Left cardiac atrium (tissue), 4 donors: ENCODE results near the gene PTGES. TPM values are rescaled to one million over a fixed set of nuclear protein-coding genes. Genes with fewer than 3 reads are reported as not detected.
"Not testable (repeated sequence)": the region's sequence is repeated elsewhere in the genome, so short reads cannot be mapped to it uniquely, and the experiment has no call there.

Source experiments
- ATAC-seq, 2 donors: fragments of 200-7000 bp; cut with Tn5 transposase; one replicate each; pipeline ENCODE4 v1.9.1; 2020; ENCODE audit warnings: mild to moderate bottlenecking in 2 of 2, moderate library complexity in 2 of 2
- DNase-seq: peaks from one replicate; pipeline ENCODE4 v3.0.0-alpha.2; 2020
- intact Hi-C, 2 donors: fragments of 100-400 bp; cut with DNase I; formaldehyde crosslinking; loops; one replicate each; pipeline versions ENCODE4 v1.14.1 to v1.15.1; 2022 to 2023
- long read RNA-seq: library from polyadenylated mRNA; unstranded; transcript quantifications from one replicate; pipeline ENCODE4 v2.0.0, GENCODE V29; 2021
- total RNA-seq, 2 donors: library from RNA; stranded (reverse); fragmentation: NEBNext Ultra II Directional; extraction: Animal tissue kit (Norgen Biotek cat#: 25700); gene quantifications; one replicate each; pipeline ENCODE4 v1.2.1, GENCODE V29; 2021
- donor health status: DM: no; HTN: yes; CAD: no.
- donor health status: DM: no; HTN: yes; CAD: no; lungs with severe emphysema.
- donor health status: DM: yes; HTN: yes; CAD: no.
- donor health status: Dilated cardiomyopathy.

PTGES gene
- 1 to 10 TPM; 4.5 to 7.9 TPM for total RNA-seq
- long read RNA-seq, transcript PTGES-201 (3 exons, 1,774 nt), result major isoform, 5 of 5 reads
- long read RNA-seq, partial matches to known transcripts, result 0 of 5 reads
- long read RNA-seq, other reads (novel, unspliced or antisense), result 0 of 5 reads

DNA sequence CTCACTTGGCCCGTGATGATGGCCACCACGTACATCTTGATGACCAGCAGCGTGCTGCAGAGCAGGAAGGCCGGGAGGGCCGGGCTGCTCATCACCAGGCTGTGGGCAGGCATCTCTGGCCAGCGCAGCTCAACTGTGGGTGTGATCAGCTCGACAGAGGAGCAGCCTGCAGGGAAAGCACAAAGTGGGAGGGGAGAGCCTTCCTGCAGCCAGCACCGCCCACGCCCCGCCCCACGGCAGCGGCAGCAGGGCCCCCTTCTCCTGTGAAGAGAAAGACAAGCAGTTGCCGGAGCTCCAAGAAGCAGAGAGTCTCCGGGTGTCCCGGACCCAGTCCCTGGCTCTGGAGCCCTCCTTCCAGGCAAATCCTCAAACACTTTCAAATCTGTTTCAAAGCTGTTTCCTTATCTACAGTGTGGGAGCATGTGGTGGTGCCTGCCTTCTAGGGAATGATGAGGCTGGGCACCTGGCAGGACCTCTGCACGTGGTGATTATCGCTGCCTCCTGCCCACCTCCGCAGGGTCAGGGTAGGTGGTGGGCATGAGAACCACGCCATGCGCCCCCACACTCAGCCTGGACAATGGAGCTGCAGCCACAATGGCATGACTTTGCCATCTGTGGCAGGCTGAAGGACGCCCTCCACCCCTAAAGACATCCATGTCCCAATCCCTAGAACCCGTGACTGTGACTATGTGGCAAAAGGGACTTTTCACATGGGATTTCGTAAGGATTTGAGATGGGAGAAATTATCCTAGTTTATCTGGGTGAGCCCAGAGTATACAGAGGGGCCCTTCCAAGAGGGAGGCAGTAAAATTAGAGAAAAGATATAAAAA lies at the start of gene PTGES:
TSS of gene PTGES (minus strand) at position 143 of the 830 bp plus-strand sequence. CDS start at position 113, 30 bp downstream.
- ATAC-seq (peak; percentile 92 to 98), DNase-seq (peak; percentile 81)
- intact Hi-C loops, result no loop called here

DNA sequence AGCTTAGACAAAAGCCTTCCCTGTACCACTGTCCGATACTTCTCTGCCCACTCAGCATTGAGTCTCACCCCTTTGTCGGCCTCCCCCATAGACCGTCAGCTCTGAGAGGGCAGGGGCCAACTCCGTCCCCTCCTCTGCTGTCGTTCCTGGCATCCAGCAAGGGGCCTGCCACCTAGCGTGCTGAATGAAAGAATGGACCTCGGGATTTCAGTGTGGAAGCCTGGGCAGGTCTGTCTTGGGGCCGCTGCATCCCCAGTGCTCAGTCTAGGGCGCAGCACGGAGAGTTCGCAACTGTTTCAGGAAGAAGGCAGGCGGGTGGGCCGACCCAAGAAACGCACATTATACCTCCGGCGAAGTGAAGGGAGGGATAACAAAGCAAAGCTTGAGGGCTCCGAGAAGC lies 48.7 kb upstream of the PTGES start:
- no peak for ATAC-seq
- intact Hi-C loops, result no loop called here

DNA sequence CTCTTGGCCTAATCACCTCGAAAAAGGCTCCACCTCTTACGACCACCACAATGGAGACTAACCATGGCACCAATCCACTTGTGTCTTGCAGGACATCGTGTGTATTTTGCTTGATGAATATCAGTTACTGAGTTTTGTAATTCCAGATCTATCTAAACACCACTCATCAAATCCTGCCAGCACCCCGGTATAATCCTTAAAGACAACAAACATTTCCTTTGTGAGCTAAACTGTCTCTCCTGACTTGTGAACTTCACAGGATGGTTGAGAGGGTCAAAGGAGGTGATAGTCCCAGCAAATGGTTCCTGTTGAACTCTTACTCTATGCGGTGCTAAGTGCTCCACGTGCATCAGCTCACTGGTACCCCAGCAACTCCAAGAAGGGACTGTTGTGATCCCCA lies 46.1 kb upstream of the PTGES start:
- DNase-seq, result no peak
- ATAC-seq, result no peak
- intact Hi-C loops, result no loop called here

More for the DNA sequence above, 48.7 kb upstream of the PTGES start:
- DNase-seq, result no peak

GRCh38 chr9:129796029-129796428 lies 43.2 kb upstream of the PTGES start:
- DNase-seq, intact Hi-C loops, ATAC-seq: not testable (repeated sequence)

- no peak for ATAC-seq
- intact Hi-C loops, result no loop called here
Measured at GRCh38 chr9:129794549-129794948, 41.7 kb upstream of the PTGES start.

GRCh38 chr9:129786481-129786880 lies 33.6 kb upstream of the PTGES start:
- DNase-seq (no peak), ATAC-seq (no peak)
- intact Hi-C loops, result loop anchor here in 1 of 2 donors (5.0 to 10.0 kb wide), 2 partner anchors 49 to 142 kb away; partner anchors contain the start of gene ASB6

More at GRCh38 chr9:129794549-129794948, 41.7 kb upstream of the PTGES start:
- no peak for DNase-seq

GRCh38 chr9:129785866-129786265 lies 33.0 kb upstream of the PTGES start:
- ATAC-seq, result no peak
- no peak for DNase-seq
- intact Hi-C loops, result loop anchor here in 1 of 2 donors (5.0 to 10.0 kb wide), 2 partner anchors 49 to 141 kb away; partner anchors contain the start of gene ASB6

GRCh38 chr9:129784970-129785369 lies 32.1 kb upstream of the PTGES start:
- not testable (repeated sequence) for DNase-seq, ATAC-seq
- intact Hi-C loops, result loop anchor here (5.0 to 10.0 kb wide), 4 partner anchors 48 to 653 kb away; partner anchors contain the start of gene ASB6 (in 2 of the 2)

- DNase-seq (peak; percentile 56), ATAC-seq (peak; percentile 94)
- intact Hi-C loops, result loop anchor here (1.0 to 10.0 kb wide), 4 partner anchors 46 to 651 kb away; partner anchors contain the start of gene ASB6 (in 2 of the 2)
Measured at GRCh38 chr9:129783516-129784361, 30.9 kb upstream of the PTGES start.

DNA sequence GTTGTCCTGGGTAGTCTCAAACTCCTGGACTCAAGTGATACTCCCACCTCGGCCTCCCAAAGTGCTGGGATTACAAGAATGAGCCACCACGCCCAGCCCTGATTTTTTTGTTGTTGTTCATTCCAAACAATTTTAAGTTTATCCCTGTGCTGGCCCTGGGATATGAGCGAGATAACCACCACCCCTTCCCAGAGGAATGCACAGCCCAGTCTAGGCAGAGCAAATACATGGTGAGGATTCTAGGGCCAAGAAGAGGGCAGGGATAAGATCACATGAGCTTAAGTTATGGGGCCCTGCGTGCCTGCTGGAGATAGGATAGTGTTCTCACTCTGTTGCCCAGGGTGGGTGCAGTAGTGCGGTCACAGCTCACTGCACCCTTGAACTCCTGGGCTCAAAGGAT lies 29.1 kb upstream of the PTGES start:
- intact Hi-C loops, result loop anchor here (5.0 to 10.0 kb wide), 3 partner anchors 137 to 650 kb away; partner anchors contain the start of gene ASB6 (in 2 of the 2)
- ATAC-seq, result no peak
- DNase-seq, result no peak

- intact Hi-C loops, result loop anchor here (5.0 to 10.0 kb wide), 3 partner anchors 136 to 649 kb away; partner anchors contain the start of gene ASB6 (in 2 of the 2)
- DNase-seq (no peak), ATAC-seq (no peak)
Measured at GRCh38 chr9:129781131-129781530, 28.3 kb upstream of the PTGES start.

DNA sequence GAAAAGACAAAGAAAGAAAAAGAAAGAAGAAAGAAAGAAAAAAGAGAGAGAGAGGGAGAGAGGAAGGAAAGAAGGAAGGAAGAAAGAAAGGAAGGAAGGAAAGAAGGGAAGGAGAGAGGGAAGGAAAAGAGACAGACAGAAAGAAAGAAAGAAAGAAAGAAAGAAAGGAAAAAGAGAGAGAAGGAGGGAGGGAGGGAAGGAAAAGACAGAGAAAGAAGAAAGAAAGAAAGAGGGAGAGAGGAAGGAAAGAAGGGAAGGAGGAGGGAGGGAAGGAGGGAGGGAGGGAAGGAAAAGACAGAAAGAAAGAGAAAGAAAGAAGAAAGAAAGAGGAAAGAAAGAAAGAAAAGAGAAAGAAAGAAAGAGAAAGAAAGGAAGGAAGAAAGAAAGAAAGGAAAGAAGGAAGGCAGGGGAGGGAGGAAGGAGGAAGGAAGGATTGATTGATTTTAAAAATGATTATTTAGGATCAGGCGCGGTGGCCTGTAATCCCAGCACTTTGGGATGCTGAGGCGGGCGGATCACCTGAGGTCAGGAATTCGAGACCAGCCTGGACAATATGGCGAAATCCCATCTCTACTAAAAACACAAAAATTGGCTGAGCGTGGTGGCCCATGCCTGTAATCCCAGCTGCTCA lies 26.8 kb upstream of the PTGES start:
- intact Hi-C loops, result loop anchor here (5.0 to 10.0 kb wide), 3 partner anchors 135 to 647 kb away; partner anchors contain the start of gene ASB6 (in 2 of the 2)
- ATAC-seq, result no peak
- DNase-seq, result no peak

DNA sequence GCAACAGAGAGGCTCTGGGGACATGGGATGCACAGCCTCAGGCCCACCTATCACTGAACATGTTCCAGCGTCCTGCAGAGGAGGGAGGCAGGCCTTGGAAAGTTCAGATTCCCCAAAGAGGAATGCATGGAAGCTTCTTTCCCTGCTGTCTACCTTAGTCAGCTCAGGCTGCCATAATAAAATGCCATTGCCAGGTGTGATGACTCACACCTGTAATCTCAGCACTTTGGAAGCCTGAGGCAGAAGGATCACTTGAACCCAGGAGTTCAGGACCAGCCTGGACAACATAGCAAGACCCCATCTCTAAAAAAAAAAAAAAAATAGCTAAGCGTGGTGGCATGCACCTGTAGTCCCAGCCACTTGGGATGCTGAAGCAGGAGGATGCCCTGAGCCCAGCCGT lies 25.6 kb upstream of the PTGES start:
- DNase-seq, result no peak
- ATAC-seq, result no peak
- intact Hi-C loops, result no loop called here

DNA sequence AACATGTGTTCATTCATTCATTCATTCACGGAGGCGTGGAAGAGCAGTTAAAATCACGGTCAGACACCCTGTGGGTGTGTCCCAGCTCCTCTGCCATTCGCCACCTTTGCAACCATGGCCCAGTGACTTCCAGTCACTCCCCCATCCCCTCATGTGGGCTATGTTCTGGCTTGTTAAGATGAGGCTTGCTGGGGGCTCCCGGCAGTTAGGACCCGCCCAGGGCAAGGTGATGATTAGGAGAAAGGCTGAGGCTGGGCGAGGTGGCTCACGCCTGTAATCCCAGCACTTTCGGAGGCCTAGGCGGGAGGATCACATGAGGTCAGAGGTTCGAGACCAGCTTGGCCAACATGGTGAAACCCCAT lies 24.9 kb upstream of the PTGES start:
- DNase-seq (no peak), ATAC-seq (no peak)
- intact Hi-C loops, result no loop called here

DNA sequence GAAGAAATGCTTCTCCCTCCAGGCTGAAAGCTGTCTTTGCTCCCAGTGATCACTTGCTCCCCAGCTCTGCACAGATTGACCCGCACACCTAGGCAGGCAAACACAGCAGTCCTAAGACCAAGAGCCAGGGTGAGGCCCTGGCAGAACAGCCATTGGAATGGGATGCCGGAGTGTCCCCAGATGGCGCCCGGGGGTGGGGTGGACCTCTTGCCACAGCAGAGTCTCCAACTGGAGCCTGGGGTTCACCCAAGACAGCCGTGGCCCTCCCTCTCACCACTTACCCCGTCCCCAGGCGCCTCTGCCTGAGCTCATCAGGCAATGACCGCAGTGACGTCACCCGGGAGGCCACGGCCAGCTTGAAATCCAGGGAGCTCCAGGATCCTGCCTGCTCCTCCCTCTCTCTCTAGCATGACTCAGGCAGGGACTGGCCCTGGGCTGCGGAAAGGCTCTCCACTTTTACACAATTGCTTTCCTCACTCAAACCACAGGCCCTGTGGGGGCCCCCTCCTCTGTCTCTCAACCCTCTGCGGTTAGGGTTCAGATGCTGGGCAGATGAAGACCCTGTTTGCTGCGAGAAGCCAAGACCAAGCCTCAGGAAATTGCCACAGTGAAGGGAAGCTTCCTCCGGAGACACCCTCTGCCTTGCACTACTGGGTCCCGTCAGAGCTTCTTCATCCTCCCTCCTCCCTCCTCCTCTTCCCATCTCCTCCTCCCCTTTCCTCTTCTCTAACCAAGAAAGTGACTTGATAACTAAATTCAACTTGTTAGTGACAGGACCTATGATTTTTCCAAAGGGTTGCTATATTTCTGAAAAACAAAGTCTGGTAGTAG lies 24.3 kb upstream of the PTGES start:
- ATAC-seq (peak; percentile 98), DNase-seq (peak; percentile 96)
- intact Hi-C loops, result no loop called here

- ATAC-seq, result peak; percentile 17 to 19
- DNase-seq, result peak; percentile 52
Measured at GRCh38 chr9:129776566-129776937, 23.7 kb upstream of the PTGES start.

DNA sequence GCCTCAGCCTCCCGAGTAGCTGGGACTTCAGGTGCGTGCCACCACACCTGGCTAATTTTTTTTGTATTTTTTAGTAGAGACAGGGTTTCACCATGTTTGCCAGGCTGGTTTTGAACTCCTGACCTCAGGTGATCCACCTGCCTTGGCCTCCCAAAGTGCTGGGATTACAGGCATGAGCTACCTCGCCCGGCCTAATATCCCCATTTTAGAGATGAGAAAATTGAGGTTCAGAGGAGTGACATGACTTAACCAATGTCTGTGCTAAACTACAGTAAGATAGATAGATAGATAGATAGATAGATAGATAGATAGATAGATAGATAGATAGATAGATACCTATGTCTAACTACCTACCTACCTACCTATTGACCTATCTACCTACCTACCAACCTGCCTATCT lies 23.3 kb upstream of the PTGES start:
- intact Hi-C loops, DNase-seq, ATAC-seq: not testable (repeated sequence)

More at GRCh38 chr9:129776566-129776937, 23.7 kb upstream of the PTGES start:
- intact Hi-C loops, result no loop called here

GRCh38 chr9:129775448-129775798 lies 22.6 kb upstream of the PTGES start:
- intact Hi-C loops, result no loop called here
- ATAC-seq (no peak), DNase-seq (no peak)
